Skin epidermis (tissue), 12 donors: ENCODE measurements around the gene STAT6.

ENCODE experiments used
- H3K27ac ChIP-seq, 21 experiments: fragments of 200-600 bp; sonication (generic) in 11 of 21; one replicate each; pipeline ENCODE4 v1.5.0; 2020; ENCODE audit warnings: mild to moderate bottlenecking in 3 of 21, inconsistent platforms in 2 of 21, moderate library complexity in 2 of 21
- H3K4me3 ChIP-seq, 7 experiments: fragments of 200-600 bp; sonication (generic) in 2 of 7; one replicate each; pipeline ENCODE4 v1.5.0; 2020; ENCODE audit warnings: inconsistent platforms in 2 of 7, mild to moderate bottlenecking in 2 of 7, moderate library complexity in 1 of 7

STAT6 gene

DNA sequence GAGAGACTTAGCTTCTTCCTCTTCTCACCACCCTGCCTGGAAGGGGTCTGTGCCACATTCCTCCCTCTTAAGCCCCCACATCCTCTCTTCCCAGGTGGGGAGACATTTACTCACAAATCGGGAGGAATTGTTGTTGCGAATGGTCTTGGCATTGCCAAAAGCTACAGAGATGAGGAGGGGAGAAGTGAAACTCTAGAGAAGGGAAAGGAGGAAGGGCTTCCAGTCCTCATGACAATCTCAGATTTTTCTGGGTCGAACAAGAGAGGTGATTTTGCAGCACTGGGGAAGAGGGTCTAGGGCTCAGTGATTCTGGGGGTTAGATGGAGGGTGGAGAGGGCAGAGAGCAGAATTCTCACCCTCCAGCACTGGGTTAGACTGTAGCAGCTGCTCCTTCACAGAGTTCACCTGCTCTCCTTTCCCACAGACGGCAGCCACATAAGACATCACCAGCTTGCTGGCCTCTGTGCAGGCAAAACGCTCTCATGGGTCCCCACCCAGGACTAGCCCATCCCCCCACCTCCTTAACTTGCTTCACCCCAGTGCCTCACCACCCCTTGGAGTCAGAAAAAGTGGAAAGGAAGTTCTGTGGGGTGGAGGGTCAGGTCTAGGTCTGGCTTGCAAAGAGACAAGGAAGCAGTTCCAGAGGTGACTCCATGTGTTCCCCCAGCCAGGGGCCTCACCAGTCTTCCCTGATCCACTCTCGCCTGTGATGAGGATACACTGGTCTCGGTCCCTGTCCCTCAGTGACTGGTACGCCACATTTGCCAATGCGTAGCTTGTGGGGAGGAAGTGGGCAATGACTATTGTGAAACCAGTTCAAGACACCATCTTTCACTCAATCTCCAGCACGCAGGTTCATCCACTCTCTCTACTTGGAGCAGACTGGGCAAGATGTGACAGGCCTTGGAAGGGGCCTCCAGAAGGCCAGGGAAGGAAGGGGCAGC is 63.9 kb downstream of the STAT6 start:
- H3K27ac ChIP-seq: peak overlapping the region in 4 of 21 experiments; percentile 11 to 31 (median 22)
- no peak overlapping the region for H3K4me3 ChIP-seq

DNA sequence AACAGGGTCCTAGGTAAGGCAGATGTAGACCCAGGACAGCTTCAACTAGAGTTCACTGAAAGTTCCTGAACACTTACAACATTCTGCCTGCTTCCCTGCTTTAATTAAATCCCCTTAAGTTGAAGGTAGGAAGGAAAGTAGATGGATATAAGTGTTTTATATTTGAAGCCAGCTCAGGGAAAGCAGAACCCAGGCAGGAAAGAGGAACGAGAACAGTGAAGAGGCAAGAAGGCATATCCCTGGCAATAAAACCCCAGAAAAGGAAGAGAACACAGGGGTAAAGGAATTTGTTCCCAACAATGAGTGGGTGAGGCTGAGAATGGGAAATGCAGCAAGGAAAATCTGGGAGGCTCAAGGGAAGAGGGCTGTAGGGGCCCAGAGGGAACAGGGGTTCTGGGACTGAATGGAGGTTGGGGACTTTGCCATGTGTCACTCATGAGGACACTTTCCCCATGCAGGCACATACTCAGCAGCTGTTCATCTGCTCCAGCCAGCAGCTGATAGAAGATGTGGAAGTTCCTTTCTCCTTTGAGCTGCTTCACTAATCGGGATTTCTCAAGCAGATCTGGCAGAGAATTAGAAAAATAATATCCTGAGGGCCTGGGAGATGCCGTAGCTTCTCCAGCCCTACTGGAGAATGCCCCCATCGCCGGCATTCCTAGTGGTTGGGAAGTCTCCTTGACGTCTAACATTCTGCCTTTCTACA is 64.9 kb downstream of the STAT6 start:
- H3K4me3 ChIP-seq: no peak overlapping the region
- peak overlapping the region in 2 of 21 experiments; percentile 8 to 31 for H3K27ac ChIP-seq
